Measurements from ENCODE around the gene ENTREP1.
"Not testable (repeated sequence)": the region's sequence is repeated elsewhere in the genome, so short reads cannot be mapped to it uniquely, and the experiment has no call there.

Gene ENTREP1

GRCh38 chr9:69376651-69377050, 51.6 kb downstream of the ENTREP1 start:
- DNase-seq, result peak; percentile 90

GRCh38 chr9:69377291-69377690, 52.3 kb downstream of the ENTREP1 start:
- no peak for DNase-seq

- no peak for DNase-seq
These were observed 53.0 kb downstream of the ENTREP1 start for GRCh38 chr9:69377981-69378380.

DNA sequence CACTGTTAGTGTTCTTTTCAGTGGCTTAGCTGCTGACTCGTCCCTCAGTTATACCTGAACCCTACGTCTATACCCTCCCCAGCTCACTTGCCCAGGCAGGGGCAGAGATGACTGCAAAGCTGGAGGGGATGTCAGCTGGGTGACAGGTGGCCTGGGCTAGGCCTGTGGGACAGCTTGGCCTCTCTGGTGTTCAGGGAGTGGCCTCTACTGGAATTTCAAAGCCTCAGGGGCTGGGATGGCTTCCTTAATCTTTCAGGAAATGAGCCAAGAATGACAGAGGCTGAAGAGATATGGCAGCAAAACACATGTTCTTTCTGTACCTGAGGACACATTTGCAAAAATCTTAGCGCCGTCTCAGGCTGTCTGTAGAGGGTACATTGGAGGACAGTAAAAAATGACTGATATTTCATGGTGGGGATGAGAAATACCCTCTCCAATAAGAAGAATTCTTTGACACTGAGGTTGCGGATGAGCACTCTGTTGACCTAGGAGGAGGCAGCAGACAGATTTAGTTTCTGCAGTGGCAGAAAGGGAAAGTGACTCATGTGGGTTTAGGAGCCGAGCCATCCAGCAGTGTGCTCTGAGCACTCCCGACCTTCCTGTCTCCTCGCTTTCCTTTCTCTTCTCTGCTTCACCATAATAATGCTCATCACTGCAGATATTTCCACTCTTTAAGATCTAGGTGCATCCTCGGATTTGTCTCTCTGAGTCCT, 54.4 kb downstream of the ENTREP1 start:
- peak; percentile 84 for DNase-seq

DNA sequence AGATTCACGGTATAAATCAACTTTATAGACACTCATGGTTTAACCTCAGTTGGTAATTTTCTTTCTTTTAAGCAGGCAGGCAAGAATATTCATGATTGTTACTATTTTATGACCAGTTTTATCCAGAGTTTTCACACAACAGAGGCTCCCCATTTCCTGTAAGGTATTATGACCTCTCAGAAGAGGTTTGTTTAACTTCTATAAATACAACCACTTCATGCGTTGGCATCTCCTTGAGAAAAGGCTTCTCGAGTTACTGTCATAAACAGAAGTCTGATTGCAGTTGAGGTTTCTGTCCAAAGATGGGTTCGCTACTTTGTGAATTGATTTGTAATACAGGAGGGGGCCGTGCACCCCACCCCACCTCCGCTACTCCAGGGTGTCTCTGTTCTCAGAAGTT, 55.3 kb downstream of the ENTREP1 start:
- DNase-seq, result no peak

- peak; percentile 84 for DNase-seq
These were observed 55.8 kb downstream of the ENTREP1 start for GRCh38 chr9:69380811-69381210.

GRCh38 chr9:69382135-69382534, 57.1 kb downstream of the ENTREP1 start:
- DNase-seq, result no peak

GRCh38 chr9:69385581-69386033, 60.6 kb downstream of the ENTREP1 start:
- DNase-seq, result peak; percentile 68

- no peak for DNase-seq
These were observed 61.6 kb downstream of the ENTREP1 start for GRCh38 chr9:69386651-69387050.

DNA sequence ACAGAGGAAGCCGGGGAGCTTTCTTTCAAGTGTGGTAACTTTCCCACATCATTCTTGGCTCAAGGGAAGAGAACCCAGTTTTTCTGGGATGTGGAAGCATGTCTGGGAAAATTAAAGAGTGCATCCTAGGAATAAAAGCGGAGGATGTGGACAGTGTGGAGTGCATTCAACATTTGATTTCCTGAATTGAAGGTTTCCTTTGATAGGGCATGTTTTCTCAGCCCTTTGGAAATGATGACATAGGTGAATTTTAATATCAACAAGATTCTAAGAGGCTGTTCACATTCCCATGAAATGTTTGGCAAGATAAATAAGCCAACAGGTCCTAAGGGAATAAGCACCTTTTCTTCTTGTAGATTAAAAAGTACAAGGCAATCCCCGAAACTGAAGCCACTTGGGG, 63.6 kb downstream of the ENTREP1 start:
- no peak for DNase-seq

- DNase-seq, result peak; percentile 71
These were observed 64.5 kb downstream of the ENTREP1 start for GRCh38 chr9:69389437-69389995.

DNA sequence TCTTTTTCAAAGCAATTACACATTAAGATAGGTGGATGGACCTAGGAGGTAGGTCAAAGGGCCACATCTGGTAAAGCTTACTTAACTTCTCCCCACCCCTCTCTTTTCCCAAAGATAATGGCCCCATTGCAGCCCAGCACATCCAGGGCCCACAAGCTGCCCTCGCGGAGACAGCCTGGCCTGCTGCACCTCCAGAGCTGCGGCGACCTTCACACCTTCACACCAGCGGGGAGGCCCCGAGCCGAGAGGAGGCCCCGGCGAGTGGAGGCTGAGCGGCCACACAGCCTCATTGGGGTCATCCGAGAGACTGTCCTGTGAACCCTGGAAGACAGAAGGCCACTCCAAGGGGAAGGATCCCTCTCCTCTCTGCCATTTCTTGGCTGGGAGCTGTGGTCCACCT, 66.5 kb downstream of the ENTREP1 start:
- no peak for DNase-seq

- no peak for DNase-seq
These were observed 66.9 kb downstream of the ENTREP1 start for GRCh38 chr9:69391946-69392345.

- no peak for DNase-seq
These were observed 67.8 kb downstream of the ENTREP1 start for GRCh38 chr9:69392826-69393225.

DNA sequence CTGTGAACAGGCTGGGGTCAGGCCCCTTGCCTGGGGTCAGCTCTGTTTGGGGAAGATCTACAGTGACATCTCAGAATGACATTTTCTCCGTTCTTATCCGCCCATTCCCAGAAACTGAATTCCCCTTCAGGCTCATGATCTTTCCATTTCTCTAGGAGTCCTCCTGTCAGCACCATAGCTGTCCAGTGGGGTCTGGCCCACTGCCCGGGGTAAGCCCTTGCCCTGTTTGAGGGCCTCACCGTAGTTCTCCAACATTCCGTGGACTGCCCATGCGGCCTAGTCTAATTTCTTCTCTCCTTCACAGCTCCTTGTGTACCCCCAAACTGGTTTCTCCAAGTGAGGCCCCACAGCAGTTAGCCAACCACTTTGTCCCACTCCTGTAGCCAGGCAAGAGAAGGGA, 68.4 kb downstream of the ENTREP1 start:
- no peak for DNase-seq

GRCh38 chr9:69395718-69396117, 70.7 kb downstream of the ENTREP1 start:
- DNase-seq, result no peak

GRCh38 chr9:69396759-69397158, 71.7 kb downstream of the ENTREP1 start:
- DNase-seq, result no peak

DNA sequence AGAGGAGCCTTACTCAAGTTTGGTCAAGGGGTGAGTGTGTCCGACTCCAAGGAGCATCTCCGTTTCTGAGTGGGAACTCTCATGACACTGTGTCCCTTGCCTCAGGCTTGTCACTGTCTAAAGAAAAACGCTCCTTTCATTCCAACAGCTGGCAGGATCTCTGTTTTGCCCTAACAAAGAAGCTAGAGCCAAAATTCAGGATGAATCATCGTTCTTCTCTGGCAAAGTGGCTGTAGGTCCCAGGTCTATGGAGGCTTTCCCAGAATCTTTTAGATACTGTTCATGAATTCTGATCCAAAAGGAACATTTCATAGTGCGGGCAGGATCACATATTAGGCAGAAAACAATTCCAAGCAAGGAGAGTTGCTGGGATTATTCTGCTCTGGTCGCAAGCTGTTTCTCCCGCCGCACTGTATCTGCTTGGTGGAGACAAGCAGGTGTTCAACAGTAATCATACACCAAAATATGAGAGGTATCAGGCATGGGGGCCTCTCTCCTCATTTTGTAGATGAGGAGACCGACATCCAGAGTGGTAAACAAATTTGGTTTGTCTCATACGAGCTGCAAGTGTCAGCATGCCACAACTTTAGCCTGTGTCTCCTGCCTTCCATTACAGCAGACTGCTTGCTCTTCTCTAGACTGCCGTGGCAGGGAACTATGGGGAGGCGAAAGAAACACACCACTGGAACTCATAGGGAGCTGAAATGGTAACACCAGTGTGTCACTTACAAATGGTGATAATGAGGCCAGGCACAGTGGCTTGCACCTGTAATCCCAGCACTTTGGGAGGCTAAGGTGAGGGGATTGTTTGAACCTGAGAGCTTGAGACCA, 72.6 kb downstream of the ENTREP1 start:
- DNase-seq, result no peak

GRCh38 chr9:69400470-69400869, 75.5 kb downstream of the ENTREP1 start:
- DNase-seq, result no peak

GRCh38 chr9:69409936-69410335, 84.9 kb downstream of the ENTREP1 start:
- not testable (repeated sequence) for DNase-seq

DNA sequence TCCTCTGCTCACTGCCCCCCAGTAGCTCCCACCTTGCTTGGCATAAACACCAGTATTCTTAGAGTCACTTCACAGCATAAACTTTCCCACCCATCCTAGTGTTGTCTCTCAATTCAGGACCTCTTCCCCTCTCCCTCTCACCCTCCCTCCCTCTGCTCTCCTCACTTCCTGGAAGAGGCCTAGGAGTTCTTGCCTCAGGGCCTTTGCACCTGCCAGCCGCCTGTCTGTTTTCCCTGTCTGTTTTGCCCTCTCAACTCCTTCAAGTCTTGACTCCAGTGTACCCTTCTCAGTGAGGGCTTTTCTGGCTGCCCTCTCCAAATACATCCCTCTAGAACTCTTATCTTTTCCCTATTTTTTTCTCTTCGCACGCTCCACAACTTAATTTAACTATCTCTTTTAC, 86.2 kb downstream of the ENTREP1 start:
- no peak for DNase-seq

GRCh38 chr9:69411931-69412740, 87.1 kb downstream of the ENTREP1 start:
- DNase-seq, result no peak

DNA sequence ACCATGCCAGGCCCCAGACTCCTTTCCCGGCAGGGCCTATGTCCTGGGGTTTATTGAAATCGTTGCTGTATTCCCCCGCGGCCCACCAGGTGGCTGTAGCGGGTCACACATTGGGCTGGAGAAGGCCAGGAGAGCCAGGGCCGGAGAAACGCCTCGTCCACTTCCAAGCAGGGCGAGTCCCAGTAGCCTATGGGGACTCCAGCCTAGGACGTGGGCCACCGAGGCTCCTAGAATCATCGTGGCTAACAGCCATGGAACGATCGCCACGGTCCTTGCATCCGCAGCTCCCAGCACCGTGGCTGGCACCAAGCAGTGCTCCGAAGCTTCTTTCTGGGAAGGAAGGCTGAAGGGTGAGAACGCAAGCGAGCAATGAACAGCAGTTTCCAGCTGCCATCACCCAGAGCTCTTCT, 87.7 kb downstream of the ENTREP1 start:
- peak; percentile 93 for DNase-seq
